DND-41 (cell line): ENCODE measurements around the gene NEURL3.

ENCODE experiments used
- EZH2 ChIP-seq: IDR thresholded peaks from 3 replicates; pipeline ENCODE4 v1.6.1; 2012; ENCODE audit warnings: borderline replicate concordance, low read depth, mild to moderate bottlenecking, moderate library complexity, low read length, inconsistent platforms; ENCODE audit not compliant: severe bottlenecking
- TF ChIP-seq, protein P1 (sequence below): IDR thresholded peaks from 2 replicates; pipeline ENCODE4 v1.5.1; 2012; ENCODE audit warnings: borderline replicate concordance, low read length, moderate library complexity, mild to moderate bottlenecking; ENCODE audit not compliant: poor library complexity, severe bottlenecking; ENCODE audit errors: extremely low read depth

DNA sequence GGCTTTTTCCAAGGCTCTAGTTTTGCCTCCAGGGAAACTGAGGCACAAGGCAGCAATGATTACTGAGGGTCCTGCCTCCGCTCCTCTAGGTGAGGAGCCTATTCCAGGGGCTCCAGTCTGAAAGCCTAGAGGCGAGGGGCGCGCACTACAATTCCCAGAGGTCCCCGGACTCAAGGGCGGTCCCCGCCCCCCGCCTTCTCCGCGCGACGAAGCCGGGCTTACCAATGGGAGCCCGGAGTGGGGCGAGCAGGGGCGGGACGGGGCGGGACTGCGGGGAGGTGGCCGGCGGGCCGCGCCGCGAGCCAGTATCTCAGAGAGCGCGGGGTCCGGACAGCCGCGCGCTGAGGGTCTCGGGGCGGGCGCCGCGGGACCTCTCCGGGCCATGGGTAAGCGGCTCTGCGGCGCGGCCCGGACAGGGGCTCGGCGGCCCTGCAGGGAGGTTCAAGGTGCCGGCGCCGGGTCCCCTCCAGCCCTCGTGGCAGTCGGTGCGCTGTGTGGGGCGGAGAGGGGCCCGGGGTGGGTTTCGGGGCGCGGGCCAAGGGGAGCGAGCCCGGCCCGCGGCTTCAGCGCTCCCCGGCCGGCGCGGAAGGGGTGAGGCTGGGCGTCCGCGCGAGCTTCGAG lies 31.4 kb upstream of the NEURL3 start, which contains the start of gene ARID5A:
- TF ChIP-seq, protein P1, sequence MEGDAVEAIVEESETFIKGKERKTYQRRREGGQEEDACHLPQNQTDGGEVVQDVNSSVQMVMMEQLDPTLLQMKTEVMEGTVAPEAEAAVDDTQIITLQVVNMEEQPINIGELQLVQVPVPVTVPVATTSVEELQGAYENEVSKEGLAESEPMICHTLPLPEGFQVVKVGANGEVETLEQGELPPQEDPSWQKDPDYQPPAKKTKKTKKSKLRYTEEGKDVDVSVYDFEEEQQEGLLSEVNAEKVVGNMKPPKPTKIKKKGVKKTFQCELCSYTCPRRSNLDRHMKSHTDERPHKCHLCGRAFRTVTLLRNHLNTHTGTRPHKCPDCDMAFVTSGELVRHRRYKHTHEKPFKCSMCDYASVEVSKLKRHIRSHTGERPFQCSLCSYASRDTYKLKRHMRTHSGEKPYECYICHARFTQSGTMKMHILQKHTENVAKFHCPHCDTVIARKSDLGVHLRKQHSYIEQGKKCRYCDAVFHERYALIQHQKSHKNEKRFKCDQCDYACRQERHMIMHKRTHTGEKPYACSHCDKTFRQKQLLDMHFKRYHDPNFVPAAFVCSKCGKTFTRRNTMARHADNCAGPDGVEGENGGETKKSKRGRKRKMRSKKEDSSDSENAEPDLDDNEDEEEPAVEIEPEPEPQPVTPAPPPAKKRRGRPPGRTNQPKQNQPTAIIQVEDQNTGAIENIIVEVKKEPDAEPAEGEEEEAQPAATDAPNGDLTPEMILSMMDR: no peak
- TF ChIP-seq EZH2: no peak
